ENCODE measurements around the gene IDH3G. TPM values are rescaled to one million over a fixed set of nuclear protein-coding genes. Genes with fewer than 3 reads are reported as not detected.
"Not testable (repeated sequence)": the region's sequence is repeated elsewhere in the genome, so short reads cannot be mapped to it uniquely, and the experiment has no call there.

The IDH3G gene
- total RNA-seq, 2 experiments from 2014 or later = 51.8 to 52.5 TPM

DNA sequence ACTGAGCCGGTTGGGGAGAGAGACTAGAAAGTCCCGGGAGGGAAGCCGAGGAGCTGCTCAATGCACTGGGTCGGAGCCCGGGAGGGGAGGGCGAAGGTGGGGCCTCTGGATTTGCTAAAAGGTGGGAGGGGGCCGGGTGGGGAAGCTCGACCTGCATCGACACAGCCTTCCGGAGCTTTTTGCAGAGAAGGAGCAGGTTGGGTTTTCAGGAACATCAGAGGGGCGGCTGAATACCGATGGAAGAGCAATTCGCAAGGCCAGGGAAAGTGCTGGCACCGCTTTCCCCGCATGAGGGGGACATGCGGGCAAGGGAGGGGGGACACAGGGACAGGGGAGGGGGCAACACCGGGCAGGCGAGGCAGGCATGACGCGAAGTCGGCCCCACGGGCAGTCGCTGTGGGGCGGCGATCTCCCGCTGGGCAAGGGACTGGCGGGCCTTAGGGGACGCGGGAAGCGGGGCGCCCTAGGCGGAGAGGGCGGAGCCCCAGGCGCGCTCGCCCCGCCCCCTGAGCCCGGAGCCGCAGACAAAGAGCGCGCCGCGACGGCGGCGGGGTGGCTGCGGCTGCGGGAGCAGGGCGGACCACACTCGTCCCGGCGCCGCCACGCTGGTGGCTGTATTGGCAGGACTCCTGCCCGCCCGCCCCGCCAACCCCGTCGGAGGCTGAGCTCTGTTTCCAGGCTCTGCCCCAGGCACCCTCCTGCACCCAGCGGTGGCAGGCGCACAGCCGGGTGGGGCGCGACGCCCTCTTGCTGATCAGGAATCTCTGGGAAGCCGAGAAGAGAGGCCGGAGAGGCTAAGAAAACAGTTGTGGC is 24.6 kb upstream of the IDH3G start:
- DNase-seq (ENCODE audit: low spot score) = no peak
- CTCF ChIA-PET (ENCODE audit: unreplicated experiment) = no interaction called here
- Histone ChIP-seq H2AFZ (ENCODE audit: low read length) (no peak overlapping the region), H3K4me1 (ENCODE audit: insufficient read depth, low read length, poor library complexity, severe bottlenecking) (no peaks in the 10 kb centered on the region), H3K9me3 (ENCODE audit: low read length) (no peaks in the 10 kb centered on the region), H3K4me2 (ENCODE audit: low read length) (no peak overlapping the region), H3K9me2 (ENCODE audit: insufficient read depth, low read length) (no peaks in the 10 kb centered on the region), H3K79me2 (ENCODE audit: insufficient read depth, low read depth, low read length) (no peaks in the 10 kb centered on the region), H3K36me3 (ENCODE audit: insufficient read depth, low read length) (no peaks in the 10 kb centered on the region), H3K27ac (ENCODE audit: low read depth, low read length, poor library complexity, severe bottlenecking) (no peak overlapping the region), H4K20me1 (ENCODE audit: insufficient read depth, low read length) (no peaks in the 10 kb centered on the region), H3K4me3 (ENCODE audit: low read depth, low read length, poor library complexity, severe bottlenecking) (no peak overlapping the region)
- no TSS peak for BruUV-seq (replicated peaks)
- intact Hi-C loops (cut with micrococcal nuclease; ENCODE audit: unreplicated experiment) = no loop called here
- POLR2A ChIA-PET = no interaction called here
- TF ChIP-seq CTCF (conservative IDR thresholded peaks at IDR 0.05; ENCODE audit: low read length) = no peak
- no peak for TF ChIP-seq EZH2phosphoT487 (IDR thresholded peaks at IDR 0.05; ENCODE audit: borderline replicate concordance, low read depth, low read length)

DNA sequence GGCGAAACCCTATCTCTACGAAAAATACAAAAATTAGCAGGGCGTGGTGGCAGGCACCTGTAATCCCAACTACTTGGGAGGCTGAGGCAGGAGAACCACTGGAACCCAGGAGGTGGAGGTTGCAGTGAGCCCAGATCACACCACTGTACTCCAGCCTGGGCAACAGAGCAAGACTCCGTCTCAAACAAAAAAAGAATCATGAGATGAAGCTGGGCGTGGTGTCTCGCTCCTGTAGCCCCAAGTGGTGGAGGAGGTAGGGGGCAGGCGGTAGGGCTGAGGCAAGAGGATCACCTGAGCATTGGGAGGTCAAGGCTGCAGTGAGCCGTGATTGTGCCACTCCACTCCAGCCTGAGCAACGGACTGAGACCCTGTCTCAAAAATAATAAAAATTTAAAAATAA is 23.9 kb upstream of the IDH3G start:
- CTCF ChIA-PET (ENCODE audit: unreplicated experiment); intact Hi-C loops (cut with micrococcal nuclease; ENCODE audit: unreplicated experiment); H3K9me2 ChIP-seq (ENCODE audit: insufficient read depth, low read length); H3K27ac ChIP-seq (ENCODE audit: low read depth, low read length, poor library complexity, severe bottlenecking); H2AFZ ChIP-seq (ENCODE audit: low read length); POLR2A ChIA-PET; H3K4me2 ChIP-seq (ENCODE audit: low read length); DNase-seq (ENCODE audit: low spot score); H4K20me1 ChIP-seq (ENCODE audit: insufficient read depth, low read length); H3K4me1 ChIP-seq (ENCODE audit: insufficient read depth, low read length, poor library complexity, severe bottlenecking); H3K4me3 ChIP-seq (ENCODE audit: low read depth, low read length, poor library complexity, severe bottlenecking); H3K79me2 ChIP-seq (ENCODE audit: insufficient read depth, low read depth, low read length); H3K9me3 ChIP-seq (ENCODE audit: low read length); BruUV-seq (replicated peaks); H3K36me3 ChIP-seq (ENCODE audit: insufficient read depth, low read length): not testable (repeated sequence)

GRCh38 chrX:153816831-153817690 is 22.9 kb upstream of the IDH3G start:
- Histone ChIP-seq H3K4me3 (ENCODE audit: low read depth, low read length, poor library complexity, severe bottlenecking) (no peak overlapping the region), H3K9me2 (ENCODE audit: insufficient read depth, low read length) (no peaks in the 10 kb centered on the region), H3K27ac (ENCODE audit: low read depth, low read length, poor library complexity, severe bottlenecking) (no peak overlapping the region), H3K9me3 (ENCODE audit: low read length) (no peaks in the 10 kb centered on the region), H4K20me1 (ENCODE audit: insufficient read depth, low read length) (no peaks in the 10 kb centered on the region), H3K4me2 (ENCODE audit: low read length) (no peak overlapping the region), H2AFZ (ENCODE audit: low read length) (no peak overlapping the region), H3K4me1 (ENCODE audit: insufficient read depth, low read length, poor library complexity, severe bottlenecking) (no peaks in the 10 kb centered on the region), H3K36me3 (ENCODE audit: insufficient read depth, low read length) (no peaks in the 10 kb centered on the region), H3K79me2 (ENCODE audit: insufficient read depth, low read depth, low read length) (no peaks in the 10 kb centered on the region)
- TF ChIP-seq EZH2phosphoT487 (IDR thresholded peaks at IDR 0.05; ENCODE audit: borderline replicate concordance, low read depth, low read length) = no peak
- intact Hi-C loops (cut with micrococcal nuclease; ENCODE audit: unreplicated experiment) = no loop called here
- ChIA-PET POLR2A (interaction anchor here (0.5 kb wide), 1 partner anchor 272 kb away, joined by 6 read pairs; no protein-coding TSS in a partner anchor), CTCF (ENCODE audit: unreplicated experiment) (no interaction called here)
- BruUV-seq (replicated peaks) = no TSS peak
- DNase-seq (ENCODE audit: low spot score) = no peak
